Ovary (tissue), 9 donors: ENCODE measurements around the gene AKAP6. TPM values are rescaled to one million over a fixed set of nuclear protein-coding genes. Genes with fewer than 3 reads are reported as not detected.
A peak's percentile ranks its signal among the peaks of the same experiment; 100 is the strongest.

Experiments used
- DNase-seq, 5 donors: peaks; one replicate each; pipeline ENCODE4 v3.0.0-alpha.2; 2019 to 2020
- H3K27ac ChIP-seq, 2 donors: fragments of 200-600 bp; one replicate each; pipeline versions ENCODE4 v1.5.1 to v1.8.0; 2019 to 2022
- H3K27me3 ChIP-seq: fragments of 200-600 bp; one replicate; pipeline ENCODE4 v1.8.0; 2022
- H3K36me3 ChIP-seq: fragments of 200-600 bp; sonication (generic); one replicate; pipeline ENCODE4 v1.5.1; 2019
- H3K4me1 ChIP-seq: one replicate; pipeline ENCODE4 v1.8.1; 2013; ENCODE audit warnings: mild to moderate bottlenecking, moderate library complexity; ENCODE audit not compliant: insufficient read depth
- H3K4me3 ChIP-seq: fragments of 200-600 bp; sonication (generic); one replicate; pipeline ENCODE4 v1.5.1; 2017
- H3K9me3 ChIP-seq, 2 donors: fragments of 200-600 bp in 1 of 2; sonication (generic) in 1 of 2; one replicate each; pipeline versions ENCODE4 v1.5.1 to v1.8.1; 2013 to 2019; ENCODE audit warnings: mild to moderate bottlenecking in 1 of 2, moderate library complexity in 1 of 2
- EP300 ChIP-seq: sonication (generic); formaldehyde crosslinking; IDR thresholded peaks from one replicate; pipeline ENCODE4 v1.6.1; 2017; ENCODE audit warnings: antibody characterized with exemption
- POLR2A ChIP-seq: fragments of 450-650 bp; IDR thresholded peaks from one replicate; pipeline ENCODE4 v1.6.1; 2017; ENCODE audit warnings: antibody characterized with exemption, mild to moderate bottlenecking, moderate library complexity
- WGBS, 3 donors: extraction: QIAGEN DNeasy Blood & Tissue Kit in 1 of 3; methylation state at CpG; one replicate each; pipeline versions ENCODE4 v1.1.5 to v1.1.7; 2013 to 2017; 5-methylcytosine and 5-hydroxymethylcytosine counted together
- intact Hi-C, 4 donors: fragments of 100-400 bp; cut with DNase I; formaldehyde crosslinking; loops; one replicate each; pipeline versions ENCODE4 v1.11.0 to v1.15.1; 2022 to 2023
- polyA plus RNA-seq, 2 donors: library from polyadenylated mRNA; stranded (reverse); fragments of 200-250 nt in 1 of 2; fragments of 350-450 nt in 1 of 2; fragmentation: Illumina TruSeq in 1 of 2; extraction: RNeasy Lipid Tissue Mini Kit (QIAGEN cat#74804) in 1 of 2; gene quantifications; one replicate each; pipeline ENCODE4 v1.2.3, GENCODE V29; 2013 to 2014
- total RNA-seq, 7 donors: library from RNA; depleted of rRNA in 2 of 7; stranded (reverse); fragments of >200 nt in 2 of 7; fragmentation: NEBNext Ultra II Directional in 3 of 7; extraction: Animal tissue kit (Norgen Biotek cat#: 25700) in 3 of 7; gene quantifications; one replicate each; pipeline versions ENCODE4 v1.1.0 to v1.2.4, GENCODE V29; 2016 to 2023
- TF ChIP-seq, protein P1 (sequence below), 3 donors: fragments of 450-650 bp in 2 of 3; fragments of 200-600 bp in 1 of 3; IDR thresholded peaks; one replicate each; pipeline versions ENCODE4 v1.5.1 to v1.8.0; 2016 to 2022; ENCODE audit warnings: antibody characterized with exemption in 3 of 3, mild to moderate bottlenecking in 1 of 3
- donor health status: DM: no; HTN: no; CAD: no; lungs with moderate emphysema.
- donor health status: DM: no; HTN: no; CAD: no.
- donor health status: Bipolar disorder and iron deficiency.
- donor health status: DM: yes; HTN: yes; CAD: no.
- donor health status: DM: no; HTN: no; CAD: no.
- donor health status: DM: yes; HTN: yes; CAD: no.

AKAP6 gene
- total and polyA plus RNA-seq, 9 donors: 2.3 to 13.1 (median 6.9) TPM

DNA sequence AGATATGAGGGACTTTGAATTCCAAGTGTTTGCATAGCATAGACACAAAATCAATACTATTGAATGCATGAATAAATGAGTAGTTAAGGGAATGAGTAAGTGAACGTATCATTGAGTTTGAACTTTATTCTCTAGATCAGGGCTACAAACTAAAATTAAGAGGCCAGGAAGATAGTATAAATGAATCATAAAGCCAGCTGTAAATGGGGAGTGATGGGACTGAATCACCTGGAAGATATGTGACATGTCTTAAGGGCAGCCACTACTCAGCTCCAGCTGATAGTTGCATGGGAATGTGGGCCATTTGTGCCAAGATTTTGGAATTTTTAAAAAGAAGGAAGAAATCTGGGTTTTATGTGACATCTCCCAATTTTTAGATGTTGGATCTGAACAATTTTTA is 229.9 kb downstream of the AKAP6 start:
- no peak for DNase-seq
- no peaks in the 10 kb centered on the region for H3K4me1 ChIP-seq
- WGBS, 3 donors: 80 to 81% (median 81%) methylated on average over 1 of the region's 1 CpG
- H3K27ac ChIP-seq: no peak overlapping the region
- no peak overlapping the region for H3K4me3 ChIP-seq
- no peaks in the 10 kb centered on the region for H3K36me3 ChIP-seq
- TF ChIP-seq POLR2A (no peak), EP300 (no peak)
- TF ChIP-seq, protein P1, sequence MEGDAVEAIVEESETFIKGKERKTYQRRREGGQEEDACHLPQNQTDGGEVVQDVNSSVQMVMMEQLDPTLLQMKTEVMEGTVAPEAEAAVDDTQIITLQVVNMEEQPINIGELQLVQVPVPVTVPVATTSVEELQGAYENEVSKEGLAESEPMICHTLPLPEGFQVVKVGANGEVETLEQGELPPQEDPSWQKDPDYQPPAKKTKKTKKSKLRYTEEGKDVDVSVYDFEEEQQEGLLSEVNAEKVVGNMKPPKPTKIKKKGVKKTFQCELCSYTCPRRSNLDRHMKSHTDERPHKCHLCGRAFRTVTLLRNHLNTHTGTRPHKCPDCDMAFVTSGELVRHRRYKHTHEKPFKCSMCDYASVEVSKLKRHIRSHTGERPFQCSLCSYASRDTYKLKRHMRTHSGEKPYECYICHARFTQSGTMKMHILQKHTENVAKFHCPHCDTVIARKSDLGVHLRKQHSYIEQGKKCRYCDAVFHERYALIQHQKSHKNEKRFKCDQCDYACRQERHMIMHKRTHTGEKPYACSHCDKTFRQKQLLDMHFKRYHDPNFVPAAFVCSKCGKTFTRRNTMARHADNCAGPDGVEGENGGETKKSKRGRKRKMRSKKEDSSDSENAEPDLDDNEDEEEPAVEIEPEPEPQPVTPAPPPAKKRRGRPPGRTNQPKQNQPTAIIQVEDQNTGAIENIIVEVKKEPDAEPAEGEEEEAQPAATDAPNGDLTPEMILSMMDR (IDR thresholded peaks at IDR 0.05): no peak
- H3K27me3 ChIP-seq: no peaks in the 10 kb centered on the region
- no peaks in the 10 kb centered on the region for H3K9me3 ChIP-seq
- intact Hi-C loops: no loop called here

DNA sequence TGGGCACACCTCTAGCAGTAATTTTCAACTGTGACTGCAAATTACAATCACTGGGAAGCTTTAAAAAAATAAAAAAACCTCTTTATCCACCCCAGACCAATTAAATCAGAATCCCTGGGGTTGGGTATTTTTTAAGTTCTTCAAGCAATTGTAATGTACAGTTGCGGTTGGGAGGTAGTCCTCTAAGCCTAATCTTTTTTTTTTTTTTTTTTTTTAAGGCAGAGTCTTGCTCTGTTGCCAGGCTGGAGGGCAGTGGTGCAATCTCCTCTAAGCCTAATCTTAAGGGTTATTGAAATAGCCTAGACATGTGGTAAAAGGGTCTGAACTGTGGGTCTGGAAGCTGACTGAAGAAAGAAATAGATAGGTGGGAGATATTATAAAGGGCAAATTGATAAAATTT is 230.5 kb downstream of the AKAP6 start:
- no peak overlapping the region for H3K4me3 ChIP-seq
- intact Hi-C loops: no loop called here
- no peak overlapping the region for H3K27ac ChIP-seq

DNA sequence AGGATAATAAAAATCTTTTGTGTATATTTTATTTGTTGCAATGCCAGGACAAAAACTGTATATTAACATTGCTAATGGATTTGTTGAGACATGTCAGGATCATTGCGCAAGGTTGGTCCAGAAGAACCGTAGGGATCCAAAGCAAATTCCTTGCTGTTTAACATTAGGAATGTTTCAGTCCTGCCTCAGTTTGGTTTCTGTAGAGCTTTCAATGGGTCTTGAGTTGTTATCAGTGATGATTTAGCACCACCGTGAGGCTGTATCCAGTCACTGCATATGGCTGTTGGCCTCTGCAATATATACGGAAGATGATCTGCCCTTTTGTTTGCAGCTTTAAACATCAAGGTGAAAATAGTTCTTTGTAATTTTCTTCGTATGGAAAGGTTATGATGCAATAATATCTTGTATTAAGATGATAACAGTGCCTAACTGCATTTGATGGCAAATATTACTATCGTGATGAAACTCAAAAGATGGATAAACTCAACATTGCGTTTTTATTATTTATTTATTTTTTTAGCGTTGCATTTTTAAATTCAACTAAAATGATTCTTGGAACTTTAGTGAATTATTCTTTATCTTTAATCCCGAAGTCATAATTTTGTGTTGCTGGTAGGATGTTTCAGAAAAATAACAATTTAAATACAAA is 231.2 kb downstream of the AKAP6 start:
- WGBS, 3 donors: 20 to 27% (median 21%) methylated on average over 9 of the region's 9 CpGs
- Histone ChIP-seq H3K4me1 (no peaks in the 10 kb centered on the region), H3K36me3 (no peaks in the 10 kb centered on the region), H3K9me3 (no peaks in the 10 kb centered on the region), H3K27ac (no peak overlapping the region), H3K27me3 (no peaks in the 10 kb centered on the region), H3K4me3 (no peak overlapping the region)
- peak in 4 of 5 donors; percentile 9 to 40 (median 24) for DNase-seq
- TF ChIP-seq, protein P1 (IDR thresholded peaks at IDR 0.05): peak in 2 of 3 donors; percentile 38 to 61
- TF ChIP-seq EP300: no peak
- intact Hi-C loops: no loop called here

More for the DNA sequence above, 230.5 kb downstream of the AKAP6 start:
- Histone ChIP-seq H3K36me3 (no peaks in the 10 kb centered on the region), H3K9me3 (no peaks in the 10 kb centered on the region), H3K4me1 (no peaks in the 10 kb centered on the region), H3K27me3 (no peaks in the 10 kb centered on the region)
- TF ChIP-seq EP300 (no peak), POLR2A (no peak)
- TF ChIP-seq, protein P1 (IDR thresholded peaks at IDR 0.05): no peak
- no peak for DNase-seq
- WGBS, 3 donors: 56 to 61% (median 60%) methylated on average over 1 of the region's 1 CpG

DNA sequence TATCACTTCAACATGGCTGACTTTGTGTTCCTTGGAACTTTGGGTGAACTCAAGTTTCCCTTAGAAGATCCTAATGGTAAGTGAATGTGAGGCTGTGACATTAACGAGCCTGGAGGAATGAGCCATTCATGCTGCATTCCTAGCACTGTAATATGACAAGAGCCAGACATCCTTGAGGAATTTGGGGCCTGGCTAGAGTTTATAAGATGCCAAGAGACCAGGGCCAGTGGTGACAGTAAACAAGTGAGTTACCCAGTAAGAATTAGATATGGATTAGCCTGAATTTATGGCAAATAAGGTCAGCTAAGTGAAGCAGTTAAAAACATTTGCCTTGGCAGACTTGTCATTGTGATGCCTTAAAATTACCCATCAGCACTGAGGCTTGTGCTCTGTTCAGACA is 232.4 kb downstream of the AKAP6 start:
- H3K4me1 ChIP-seq: no peaks in the 10 kb centered on the region
- WGBS, 3 donors: 13 to 27% (median 19%) methylated on average over 1 of the region's 1 CpG

More for the DNA sequence above, 232.4 kb downstream of the AKAP6 start:
- Histone ChIP-seq H3K36me3 (no peaks in the 10 kb centered on the region), H3K27ac (no peak overlapping the region), H3K9me3 (no peaks in the 10 kb centered on the region), H3K27me3 (no peaks in the 10 kb centered on the region), H3K4me3 (no peak overlapping the region)
- TF ChIP-seq, protein P1 (IDR thresholded peaks at IDR 0.05): no peak
- no peak for TF ChIP-seq EP300
- intact Hi-C loops: no loop called here
- no peak for DNase-seq
